Retinal pigment epithelial cell (primary cell): ENCODE measurements around the gene PLPPR2.
A peak's percentile ranks its signal among the peaks of the same experiment; 100 is the strongest.
"Not testable (repeated sequence)": the region's sequence is repeated elsewhere in the genome, so short reads cannot be mapped to it uniquely, and the experiment has no call there.

ENCODE experiments used
- DNase-seq: peaks from one replicate; pipeline ENCODE4 v3.0.0-alpha.2; 2010; ENCODE audit warnings: low read depth
- H3K4me3 ChIP-seq: 2 replicates; pipeline ENCODE4 v1.5.1; 2011; ENCODE audit warnings: mild to moderate bottlenecking, low read length, control low read depth, moderate library complexity
- CTCF ChIP-seq: conservative IDR thresholded peaks from 2 replicates; pipeline ENCODE4 v1.5.1; 2011; ENCODE audit warnings: low read depth, low read length, control low read depth, inconsistent platforms

The PLPPR2 gene

GRCh38 chr19:11324079-11324661, 31.1 kb upstream of the PLPPR2 start:
- no peak for TF ChIP-seq CTCF
- peak; percentile 81 for DNase-seq

GRCh38 chr19:11324748-11325389, 30.4 kb upstream of the PLPPR2 start:
- no peak for TF ChIP-seq CTCF
- no peak for DNase-seq
- no peak overlapping the region for H3K4me3 ChIP-seq

More at GRCh38 chr19:11324079-11324661, 31.1 kb upstream of the PLPPR2 start:
- peak overlapping the region; percentile 26 for H3K4me3 ChIP-seq

GRCh38 chr19:11325544-11325943, 29.7 kb upstream of the PLPPR2 start:
- H3K4me3 ChIP-seq, result no peak overlapping the region
- DNase-seq, result no peak
- TF ChIP-seq CTCF, result no peak

- H3K4me3 ChIP-seq, result no peak overlapping the region
- no peak for DNase-seq
- TF ChIP-seq CTCF, result no peak
Measured at GRCh38 chr19:11330127-11330526, 25.1 kb upstream of the PLPPR2 start.

GRCh38 chr19:11331502-11331901, 23.7 kb upstream of the PLPPR2 start:
- H3K4me3 ChIP-seq, result no peak overlapping the region
- no peak for TF ChIP-seq CTCF

GRCh38 chr19:11332822-11333221, 22.4 kb upstream of the PLPPR2 start:
- no peak overlapping the region for H3K4me3 ChIP-seq
- TF ChIP-seq CTCF, result no peak
- DNase-seq, result no peak

More at GRCh38 chr19:11331502-11331901, 23.7 kb upstream of the PLPPR2 start:
- DNase-seq, result no peak

GRCh38 chr19:11333838-11334237, 21.4 kb upstream of the PLPPR2 start:
- DNase-seq, H3K4me3 ChIP-seq: not testable (repeated sequence)
